DMS114 treated with DMSO at 0.1 percent for 48 hours (cell line): ENCODE measurements around the gene PLA2G1B.

Experiments
- DNase-seq: peaks from one replicate; lab custom pipeline; 2025; ENCODE audit not compliant: unreplicated experiment; lab: John Stamatoyannopoulos, UW

The PLA2G1B gene

DNA sequence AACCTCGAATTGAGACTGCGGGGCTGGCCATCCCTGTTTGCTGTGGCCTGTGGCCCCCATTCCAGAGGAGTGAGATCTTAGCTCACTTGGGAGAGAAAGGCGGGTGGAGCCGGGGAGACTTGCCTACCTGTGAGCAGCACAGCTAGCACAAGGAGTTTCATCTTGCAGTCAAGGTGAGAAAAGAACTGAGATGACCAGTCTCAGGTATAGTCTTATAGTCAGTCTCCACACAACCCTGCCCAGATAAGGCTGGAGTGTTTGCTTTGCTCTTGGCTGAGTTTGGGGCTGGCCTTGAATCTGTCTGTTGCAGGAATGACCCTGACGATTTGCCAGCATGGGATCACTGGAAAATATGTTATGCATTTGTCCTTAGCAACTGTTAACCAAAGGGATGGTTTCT, at the start of gene PLA2G1B:
PLA2G1B (minus strand) TSS at position 187 of the 400 bp plus-strand sequence; CDS start at position 161, 26 bp downstream.
- no peak for DNase-seq

DNA sequence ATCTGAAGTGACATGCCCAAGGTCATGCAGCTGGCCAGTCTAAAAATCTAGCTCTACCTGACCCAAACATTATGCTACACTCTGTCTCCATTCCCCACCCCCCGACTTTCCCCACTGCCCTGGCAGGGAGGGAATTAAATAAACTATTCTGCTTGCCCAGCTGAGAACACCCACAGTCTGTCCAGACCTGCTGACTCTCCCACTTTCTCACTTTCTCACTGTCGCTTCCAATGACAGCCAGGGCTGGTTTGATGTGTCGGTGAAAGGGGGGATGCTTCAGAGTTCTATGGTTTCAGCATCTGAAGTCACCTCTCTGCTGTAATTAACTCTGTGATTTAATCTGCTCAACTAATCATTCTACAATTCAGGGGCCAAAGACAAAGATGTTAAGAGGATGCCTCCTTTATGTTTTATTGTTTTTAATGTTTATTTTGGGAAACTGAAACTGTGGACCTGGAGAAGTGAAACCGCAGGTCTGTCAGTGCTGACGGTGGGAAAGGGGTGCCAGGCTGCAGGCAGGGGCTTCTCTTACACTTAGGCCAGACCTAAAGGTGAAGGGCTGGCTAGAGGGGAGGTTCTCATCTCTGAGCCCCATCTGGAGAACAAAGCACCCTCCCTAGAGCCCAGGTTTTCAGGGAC, 49.5 kb upstream of the PLA2G1B start:
- no peak for DNase-seq

DNA sequence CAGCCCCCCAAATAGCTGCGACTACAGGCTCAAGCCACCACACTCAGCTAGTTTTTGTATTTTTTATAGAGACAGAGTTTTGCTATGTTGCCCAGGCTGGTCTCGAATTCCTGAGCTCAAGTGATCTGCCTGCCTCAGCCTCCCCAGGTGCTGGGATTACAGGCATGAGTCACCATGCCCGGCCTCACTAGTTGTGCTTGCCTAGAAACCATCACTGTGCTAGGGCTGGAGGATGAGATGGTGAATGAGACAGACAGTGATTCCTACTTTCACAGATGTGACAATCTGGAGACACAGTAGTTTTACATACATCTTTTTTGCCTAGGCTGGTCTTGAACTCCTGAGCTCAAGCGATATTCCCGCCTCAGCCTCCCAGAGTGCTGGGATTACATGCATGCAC, 48.8 kb upstream of the PLA2G1B start:
- no peak for DNase-seq

DNA sequence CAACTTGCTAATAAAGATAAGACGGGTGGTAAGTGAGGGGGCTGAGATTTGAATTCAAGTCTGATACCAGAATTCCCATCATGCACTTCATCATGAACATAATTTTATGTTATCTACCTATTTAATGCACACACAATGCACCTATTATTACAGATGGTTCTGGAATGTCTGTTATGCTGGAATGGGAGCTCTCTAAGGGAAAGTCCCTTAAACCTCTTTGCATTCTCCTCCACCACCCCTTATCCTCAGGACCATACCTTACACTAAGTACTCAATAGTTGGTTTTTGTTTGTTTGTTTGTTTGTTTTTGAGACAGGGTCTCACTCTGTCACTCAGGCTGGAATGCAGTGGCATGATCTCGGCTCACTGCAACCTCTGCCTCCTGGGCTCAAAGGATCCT, 48.4 kb upstream of the PLA2G1B start:
- DNase-seq, result no peak

DNA sequence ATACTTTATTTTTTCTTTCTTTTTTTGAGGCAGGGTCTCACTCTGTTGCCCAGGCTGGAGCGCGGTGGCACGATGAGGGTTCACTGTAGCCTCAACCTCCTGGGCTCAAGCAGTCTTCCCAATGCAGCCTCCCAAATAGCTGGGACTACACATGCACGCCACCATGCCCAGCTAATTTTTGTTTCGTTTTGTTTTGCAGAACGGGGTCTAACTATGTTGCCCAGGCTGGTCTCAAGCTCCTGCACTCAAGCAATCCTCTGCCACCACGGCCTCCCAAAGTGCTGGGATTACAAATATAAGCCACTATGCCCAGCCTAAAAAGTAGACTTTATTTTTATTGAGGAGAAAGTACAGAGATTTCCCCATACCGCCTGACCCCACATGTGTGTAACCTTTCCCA, 46.1 kb upstream of the PLA2G1B start:
- DNase-seq, result no peak

DNA sequence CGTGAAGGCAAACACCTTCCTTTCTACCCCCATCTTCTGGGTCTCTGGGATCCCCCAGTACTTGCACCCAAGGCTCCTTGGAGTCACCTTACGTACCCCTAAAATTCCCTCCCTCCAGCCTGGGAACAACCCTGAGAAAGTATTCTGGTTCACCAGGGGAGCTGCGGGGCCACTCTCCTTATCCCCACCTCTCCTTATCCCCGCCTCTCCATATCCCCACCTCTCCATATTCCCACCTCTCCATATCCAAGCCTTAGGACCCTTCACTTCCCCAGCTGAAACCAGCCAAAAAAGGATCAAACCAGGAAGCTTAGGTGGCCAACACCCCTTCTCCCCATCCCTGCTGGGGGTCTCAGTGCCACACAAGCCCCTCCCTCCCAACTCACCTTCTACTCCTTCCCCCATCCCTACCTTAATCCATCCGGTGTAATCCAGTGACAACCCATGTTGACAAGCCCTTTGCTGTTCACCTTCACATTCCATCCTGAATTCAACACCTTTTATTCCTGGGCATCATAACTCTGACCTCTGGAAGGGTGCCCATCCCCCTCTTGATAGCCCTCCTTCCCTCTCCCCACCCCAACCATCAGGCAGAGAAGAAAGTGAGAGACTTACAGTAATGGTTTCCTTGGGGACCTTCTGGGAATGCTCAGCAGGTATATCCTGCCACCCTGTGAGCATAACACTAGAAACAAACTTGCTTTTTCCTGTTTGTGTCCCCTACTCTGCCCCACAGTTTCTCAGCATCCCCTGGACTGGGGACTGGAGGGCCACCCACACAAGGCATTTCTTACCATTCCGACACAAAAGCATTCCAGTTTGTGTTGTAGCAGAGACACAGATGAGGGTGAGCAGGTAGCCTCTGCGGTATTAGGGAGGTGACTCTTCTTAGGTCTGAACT, 43.0 kb upstream of the PLA2G1B start:
- DNase-seq, result no peak

DNA sequence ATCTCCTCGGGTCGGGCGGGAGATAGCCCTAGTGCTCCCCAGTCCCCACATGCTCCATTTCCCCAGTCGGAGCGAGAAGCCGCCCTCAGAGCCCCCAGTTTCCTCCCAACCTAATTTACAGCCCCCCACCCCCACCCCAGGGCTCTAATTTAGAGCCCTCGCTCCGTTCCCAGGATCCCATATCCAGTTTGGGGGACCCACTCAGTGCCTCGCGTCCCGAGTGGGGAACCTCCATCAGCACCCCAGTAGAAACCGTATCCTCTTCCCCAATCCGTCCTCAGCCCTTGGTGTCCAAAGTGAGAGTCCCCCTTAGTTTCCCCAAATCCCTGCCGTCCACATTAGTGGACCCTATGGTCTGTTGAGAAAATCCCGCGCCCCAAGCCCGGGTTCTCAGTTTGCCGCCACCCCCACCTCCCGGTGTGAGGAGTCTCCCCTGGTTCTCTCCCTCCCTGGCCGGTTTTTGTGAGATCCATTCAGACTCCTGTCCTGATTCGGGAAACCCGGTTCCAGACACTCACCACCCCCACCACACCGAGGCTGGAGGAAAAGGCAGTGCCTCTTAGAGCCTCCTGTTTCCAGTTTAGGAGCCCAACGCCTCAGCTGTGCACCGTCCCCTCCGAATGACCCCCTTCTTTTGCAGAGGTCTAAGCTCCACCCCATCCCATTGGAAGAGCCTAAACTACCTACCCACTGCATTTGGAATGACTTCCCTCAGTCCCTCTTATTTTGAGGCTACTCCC, 42.2 kb upstream of the PLA2G1B start:
- DNase-seq, result no peak

DNA sequence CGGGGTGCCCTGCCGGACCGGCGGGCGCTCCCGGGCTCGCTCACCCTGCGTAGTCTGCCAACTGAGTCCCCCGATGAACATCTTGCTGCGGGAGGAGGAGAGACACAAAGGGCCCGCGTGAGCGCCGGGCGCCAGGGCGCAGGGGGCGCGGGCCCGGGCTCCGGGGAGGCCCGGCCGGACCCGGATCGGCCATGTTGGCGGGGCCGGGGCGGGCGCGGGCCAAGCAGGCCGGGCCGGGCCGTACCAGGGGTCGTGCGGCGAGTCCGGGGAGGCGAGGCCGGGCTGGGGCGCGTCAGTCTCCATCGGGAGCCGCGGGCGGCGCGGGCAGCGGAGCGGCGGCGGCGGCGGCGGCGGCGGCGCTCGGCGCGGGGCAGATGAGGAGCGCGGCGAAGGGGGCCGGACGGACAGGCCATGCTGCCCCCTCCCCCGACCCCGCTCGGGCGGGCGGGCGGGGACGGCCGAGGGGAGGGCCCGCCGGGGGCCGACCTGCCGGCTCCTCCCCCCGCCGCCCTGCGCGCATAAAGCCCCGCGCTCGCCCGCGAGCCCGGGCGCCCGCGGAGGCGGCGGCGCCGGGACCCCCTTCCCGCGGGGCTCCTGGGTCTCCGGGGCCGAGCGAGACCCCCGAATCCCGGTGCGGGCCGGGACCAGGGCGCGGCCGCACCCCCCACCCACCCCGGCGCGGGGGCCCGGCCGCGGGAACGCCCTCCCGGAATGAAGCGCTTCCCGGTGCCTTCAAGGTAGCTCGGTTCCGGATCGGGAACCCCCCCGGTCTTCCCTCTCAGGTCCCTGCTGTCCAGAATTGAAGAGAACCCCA, 41.4 kb upstream of the PLA2G1B start, which contains the start of gene MSI1:
MSI1 (minus strand) TSS at position 376 of the 814 bp plus-strand sequence; CDS start at position 303, 73 bp downstream.
- DNase-seq, result no peak

DNA sequence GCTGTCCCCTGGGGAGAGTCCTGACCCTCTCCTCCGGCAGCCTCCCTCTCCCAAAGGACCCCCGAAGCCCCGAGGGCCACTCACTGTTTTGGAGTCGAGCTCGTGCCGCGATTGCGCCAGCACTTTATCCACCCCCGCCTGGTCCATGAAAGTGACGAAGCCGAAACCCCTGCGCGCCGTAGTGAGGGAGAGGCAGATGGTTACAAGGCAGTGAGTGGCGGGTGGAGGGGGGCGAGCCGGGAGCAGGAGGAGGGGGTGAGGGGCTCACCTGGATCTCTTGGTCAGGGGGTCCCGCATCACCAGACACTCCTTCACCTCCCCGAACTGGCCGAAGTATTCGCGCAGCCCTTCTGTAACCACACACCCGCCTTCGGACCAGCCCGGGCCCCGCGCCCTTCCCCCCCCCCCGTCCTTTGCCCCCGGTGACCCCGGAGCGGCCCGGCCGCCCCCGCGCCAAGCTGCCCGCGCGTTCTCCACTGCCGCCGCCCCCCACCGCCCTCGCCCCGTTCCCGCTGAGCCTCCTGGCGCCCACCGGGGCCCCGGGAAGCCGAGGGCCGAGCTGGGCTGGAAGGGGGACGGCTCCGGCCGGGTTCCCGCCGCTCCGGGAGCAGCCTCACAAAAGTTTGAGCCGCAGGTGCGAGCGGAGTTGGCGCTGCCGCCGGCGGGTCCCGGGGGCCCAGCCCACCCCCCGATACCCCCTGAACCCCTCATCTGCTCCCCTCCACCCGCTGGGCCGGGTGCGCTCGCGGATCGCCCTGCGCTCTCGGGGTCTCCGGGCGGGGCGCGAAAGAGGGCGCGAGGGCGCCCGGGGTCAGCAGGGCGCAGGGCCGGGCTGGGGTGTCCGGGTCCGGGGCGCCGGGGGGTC, 40.6 kb upstream of the PLA2G1B start:
- no peak for DNase-seq

DNA sequence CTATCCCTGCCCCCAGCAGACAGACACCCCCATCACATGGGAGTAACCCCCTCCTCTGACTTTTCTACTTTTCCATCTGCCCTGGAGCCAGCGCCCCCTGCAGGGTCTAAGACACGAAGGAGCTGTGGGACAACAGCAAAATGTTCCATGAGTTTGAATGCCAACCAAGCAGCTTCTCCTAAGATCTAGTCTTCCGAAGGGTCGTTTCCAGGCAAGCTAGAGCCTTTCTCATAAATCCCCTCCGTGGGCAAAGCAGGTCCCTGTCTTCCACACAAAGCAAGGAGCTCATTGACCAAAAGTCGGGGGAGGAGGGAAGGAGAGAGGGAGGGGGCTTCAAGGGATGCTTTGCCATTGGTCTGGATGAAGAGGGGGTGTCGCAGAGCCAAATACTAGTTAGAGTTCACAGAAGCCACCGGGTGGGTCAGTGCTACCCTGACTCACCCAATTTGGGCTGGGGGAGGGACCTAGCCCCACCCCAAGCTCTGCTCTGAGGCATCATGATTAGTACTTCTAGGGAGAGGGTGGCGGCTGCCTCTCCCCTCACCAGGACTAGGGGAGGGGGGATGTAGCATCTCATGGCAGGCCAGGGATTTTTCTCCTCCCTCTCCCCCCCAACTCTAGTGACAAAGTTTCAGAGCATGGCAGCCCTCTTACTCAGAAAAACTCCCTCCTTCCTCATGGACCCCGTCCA, 39.8 kb upstream of the PLA2G1B start:
- DNase-seq, result no peak

DNA sequence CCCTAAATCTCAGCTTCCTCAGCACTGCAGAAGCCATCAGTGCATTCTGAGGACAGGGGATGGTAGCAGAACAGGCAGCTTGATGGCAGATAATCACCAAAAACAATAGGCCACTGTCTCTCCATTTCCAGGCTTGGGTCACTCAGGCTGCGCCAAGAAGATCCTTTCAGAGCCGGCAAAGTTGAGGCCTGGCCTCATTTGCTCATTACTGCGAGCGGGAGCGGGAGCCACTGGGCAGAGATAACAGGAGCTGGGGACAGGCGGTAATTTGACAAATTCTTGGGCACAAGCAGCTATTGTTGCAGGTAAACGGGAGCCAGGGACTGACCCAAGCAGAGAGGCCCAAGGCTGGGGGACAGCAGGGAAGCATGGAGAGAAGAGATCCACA, 39.3 kb upstream of the PLA2G1B start:
- no peak for DNase-seq

DNA sequence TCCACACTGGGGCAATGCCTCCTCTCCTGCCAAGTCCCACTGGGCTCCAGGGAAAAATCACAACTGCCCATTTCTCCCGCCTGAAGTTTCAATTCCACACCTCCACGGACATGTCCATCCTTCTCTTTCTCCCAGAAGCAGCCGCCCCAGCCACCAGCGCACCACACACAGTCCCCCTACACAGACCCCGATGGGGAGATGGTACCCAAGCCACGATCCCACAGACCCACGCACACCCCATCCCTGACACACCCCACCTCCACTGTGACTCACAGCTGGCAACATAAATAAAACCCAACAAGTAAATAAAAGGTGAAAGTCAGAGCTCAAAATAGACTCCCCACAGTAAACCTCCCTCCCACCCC, 38.7 kb upstream of the PLA2G1B start:
- DNase-seq, result no peak

DNA sequence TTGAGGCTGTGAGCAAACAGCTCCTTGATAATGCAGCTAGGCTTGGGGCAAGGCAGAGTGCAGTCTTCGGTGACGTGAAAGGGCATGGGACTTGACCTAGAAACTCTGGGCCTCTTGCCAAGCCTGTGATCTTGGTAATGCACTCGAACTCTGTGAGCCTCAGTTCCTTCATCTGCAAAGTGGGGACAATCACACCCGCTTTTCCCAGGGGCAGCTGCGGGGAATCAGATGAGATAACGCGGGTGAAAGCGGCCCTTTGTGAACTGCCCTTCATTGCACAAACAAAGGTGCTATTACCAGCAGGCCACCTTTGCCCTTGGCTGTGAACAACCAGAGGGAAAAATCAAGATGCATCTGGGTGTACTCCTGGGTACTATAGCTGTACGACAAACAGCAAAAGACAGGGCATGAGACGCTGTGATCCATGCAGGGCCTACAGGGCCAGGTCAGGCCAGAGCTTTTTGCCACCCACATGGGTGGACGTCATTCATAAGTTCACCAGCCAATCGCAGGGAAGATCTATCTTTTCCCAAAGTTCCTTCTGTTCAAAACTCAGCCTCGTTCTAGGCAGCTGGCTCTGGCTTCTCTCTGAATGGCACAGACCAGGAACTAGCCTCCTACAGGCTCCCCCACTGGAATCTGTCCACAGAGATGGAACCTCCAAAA, 38.2 kb upstream of the PLA2G1B start:
- DNase-seq, result no peak

DNA sequence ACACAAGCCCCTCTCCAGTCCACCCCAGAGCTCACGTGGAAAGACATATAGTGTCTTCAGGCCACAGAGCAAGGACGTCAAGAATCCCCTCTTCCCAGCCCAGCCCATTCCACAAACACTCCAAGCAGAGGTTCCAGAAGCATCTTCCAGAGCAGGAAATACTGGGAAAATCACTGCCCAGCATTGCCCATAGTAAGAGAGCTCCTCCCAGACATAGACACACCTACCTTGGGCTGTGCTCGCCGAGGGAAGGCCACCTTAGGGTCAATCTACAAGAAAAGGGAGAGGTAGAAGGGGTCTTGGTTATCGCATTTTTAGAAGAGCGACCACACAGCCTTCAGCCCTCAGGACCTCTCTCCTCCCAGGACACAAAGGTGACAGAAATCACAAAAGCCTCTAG, 36.9 kb upstream of the PLA2G1B start:
- no peak for DNase-seq

DNA sequence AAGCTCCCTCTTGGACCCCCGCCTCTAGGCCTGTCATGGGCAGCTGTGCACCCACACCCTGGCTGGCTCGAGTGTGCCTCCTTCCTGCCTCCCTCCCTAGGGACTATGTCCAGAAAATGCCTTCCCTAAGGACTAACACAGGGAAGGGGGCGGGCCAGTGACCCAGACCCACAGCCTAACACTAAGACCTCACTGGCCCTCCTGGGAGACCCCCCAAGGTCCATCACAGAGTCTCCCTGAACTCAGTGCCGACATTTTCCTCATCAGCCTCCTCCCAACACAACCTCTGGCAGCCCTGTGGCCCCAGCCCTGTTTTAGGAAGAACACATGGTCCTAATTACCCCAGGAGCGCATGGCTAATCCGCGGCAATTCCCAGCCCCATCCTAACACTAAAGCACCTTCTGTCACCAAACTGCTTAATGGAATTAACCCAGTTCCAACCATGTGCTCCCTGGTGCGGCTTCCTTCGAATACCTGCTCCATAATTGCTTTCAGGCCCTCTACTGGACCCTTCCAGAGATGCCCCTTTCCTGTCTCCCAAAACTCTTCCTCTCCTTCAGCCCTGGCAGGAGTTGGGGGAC, 35.8 kb upstream of the PLA2G1B start:
- DNase-seq, result no peak

DNA sequence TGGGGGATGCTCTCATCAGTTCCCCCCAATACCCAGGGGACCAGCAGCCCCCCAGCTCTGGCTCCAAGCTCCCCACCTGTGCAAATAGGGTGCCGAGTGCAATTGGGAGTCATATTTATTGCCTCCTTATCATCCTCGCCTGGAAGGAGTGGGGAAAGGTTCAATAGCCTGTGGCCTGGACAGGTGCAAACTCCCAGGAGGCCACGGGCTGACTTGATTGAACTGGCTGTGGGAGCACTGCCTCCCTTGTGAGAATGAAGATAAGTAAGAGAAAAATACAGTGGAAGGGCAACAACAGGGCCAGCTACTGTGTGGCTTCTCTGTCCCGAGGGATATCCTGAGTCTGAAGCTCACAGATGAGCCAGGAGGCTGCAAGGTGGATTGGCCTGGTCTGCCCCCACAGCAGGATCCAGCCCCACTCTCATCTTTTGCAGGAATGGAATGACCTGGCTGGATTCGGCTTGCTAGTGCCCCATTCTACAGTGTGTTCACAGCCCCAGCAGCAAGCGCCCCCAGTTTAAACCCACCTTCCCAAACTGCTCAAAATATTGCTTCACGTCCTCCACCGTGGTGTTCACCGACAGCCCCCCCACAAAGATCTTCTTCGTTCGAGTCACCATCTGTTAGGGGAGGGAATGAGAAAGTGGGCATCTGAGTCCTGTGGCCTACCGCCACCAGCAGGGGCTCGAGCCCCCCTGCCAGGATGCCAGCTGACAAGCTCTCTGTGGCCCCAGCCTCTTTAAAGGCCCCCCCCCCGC, 35.1 kb upstream of the PLA2G1B start:
- no peak for DNase-seq

DNA sequence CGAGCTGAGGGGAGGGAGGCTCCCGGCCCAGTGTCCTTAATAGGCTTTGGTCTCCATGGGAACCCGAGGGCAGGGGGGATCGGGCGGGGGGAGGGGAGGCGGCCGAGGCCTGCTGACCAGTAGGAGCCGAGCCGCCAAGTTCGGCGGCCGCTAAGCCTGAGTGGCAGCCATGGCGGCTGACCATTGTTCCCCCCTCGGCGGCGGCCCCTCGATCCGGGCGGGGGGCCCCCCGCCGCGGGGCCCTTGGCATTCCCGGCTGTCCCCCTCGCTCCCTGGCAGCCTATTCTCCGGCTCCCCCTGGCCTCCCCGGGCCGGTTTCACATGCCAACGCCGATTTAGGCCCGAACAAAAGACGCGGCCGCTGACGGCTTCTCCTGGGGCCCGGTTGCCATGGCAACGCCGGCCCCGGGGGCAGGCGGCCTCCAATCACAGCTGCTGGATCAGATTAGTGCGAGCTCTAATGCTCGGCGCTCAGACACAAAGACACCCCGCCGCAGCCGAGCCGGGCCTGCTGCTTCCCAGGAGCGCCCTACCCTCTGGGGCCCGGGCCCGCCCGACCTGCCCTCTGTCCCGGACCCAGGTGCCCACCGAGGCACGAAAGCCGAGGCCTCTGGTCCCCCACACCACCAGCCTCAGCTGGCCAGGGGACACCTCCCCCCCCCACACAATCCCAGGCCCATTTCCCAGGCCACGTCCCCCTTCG, 34.1 kb upstream of the PLA2G1B start:
- DNase-seq, result no peak
